Adrenal gland (tissue), 5 donors: ENCODE data around the gene NBPF9.
"Not testable (repeated sequence)": the region's sequence is repeated elsewhere in the genome, so short reads cannot be mapped to it uniquely, and the experiment has no call there.

ENCODE experiments used
- POLR2A ChIP-seq, 2 donors: fragments of 450-650 bp; IDR thresholded peaks; one replicate each; pipeline ENCODE4 v1.6.1; 2017; ENCODE audit warnings: antibody characterized with exemption in 2 of 2, mild to moderate bottlenecking in 2 of 2, moderate library complexity in 1 of 2
- TF ChIP-seq, protein P1 (sequence below), 6 experiments: fragments of 450-650 bp in 4 of 6; fragments of 200-600 bp in 2 of 6; sonication (generic) in 1 of 6; IDR thresholded peaks; 1 replicate in 5 of 6; 2 replicates in 1 of 6; pipeline versions ENCODE4 v1.5.1 to v1.8.0; 2016 to 2021; ENCODE audit warnings: antibody characterized with exemption in 6 of 6, mild to moderate bottlenecking in 2 of 6, moderate library complexity in 1 of 6
- donor health status: DM: no; HTN: no; CAD: no.

GRCh38 chr1:149126555-149127145 lies 23.3 kb upstream of the NBPF9 start:
- TF ChIP-seq, protein P1, sequence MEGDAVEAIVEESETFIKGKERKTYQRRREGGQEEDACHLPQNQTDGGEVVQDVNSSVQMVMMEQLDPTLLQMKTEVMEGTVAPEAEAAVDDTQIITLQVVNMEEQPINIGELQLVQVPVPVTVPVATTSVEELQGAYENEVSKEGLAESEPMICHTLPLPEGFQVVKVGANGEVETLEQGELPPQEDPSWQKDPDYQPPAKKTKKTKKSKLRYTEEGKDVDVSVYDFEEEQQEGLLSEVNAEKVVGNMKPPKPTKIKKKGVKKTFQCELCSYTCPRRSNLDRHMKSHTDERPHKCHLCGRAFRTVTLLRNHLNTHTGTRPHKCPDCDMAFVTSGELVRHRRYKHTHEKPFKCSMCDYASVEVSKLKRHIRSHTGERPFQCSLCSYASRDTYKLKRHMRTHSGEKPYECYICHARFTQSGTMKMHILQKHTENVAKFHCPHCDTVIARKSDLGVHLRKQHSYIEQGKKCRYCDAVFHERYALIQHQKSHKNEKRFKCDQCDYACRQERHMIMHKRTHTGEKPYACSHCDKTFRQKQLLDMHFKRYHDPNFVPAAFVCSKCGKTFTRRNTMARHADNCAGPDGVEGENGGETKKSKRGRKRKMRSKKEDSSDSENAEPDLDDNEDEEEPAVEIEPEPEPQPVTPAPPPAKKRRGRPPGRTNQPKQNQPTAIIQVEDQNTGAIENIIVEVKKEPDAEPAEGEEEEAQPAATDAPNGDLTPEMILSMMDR (IDR thresholded peaks at IDR 0.05): not testable (repeated sequence)
- not testable (repeated sequence) for TF ChIP-seq POLR2A (IDR thresholded peaks at IDR 0.05)
